Measurements from ENCODE around the gene RHOBTB1. TPM values are rescaled to one million over a fixed set of nuclear protein-coding genes. Genes with fewer than 3 reads are reported as not detected.

Gene RHOBTB1
- total and polyA plus RNA-seq, 2 experiments from 2014 or later: 4.6 to 13.2 TPM

- no peaks in the 10 kb centered on the region for H3K4me1 ChIP-seq (ENCODE audit: insufficient read depth)
- no peak overlapping the region for H3K27ac Mint-ChIP-seq
- no peak overlapping the region for H3K27ac ChIP-seq (ENCODE audit: low read depth)
- H3K4me2 ChIP-seq: no peak overlapping the region
- no peak for ATAC-seq
- no peaks in the 10 kb centered on the region for H3K36me3 ChIP-seq (ENCODE audit: insufficient read depth)
- no peak for DNase-seq (ENCODE audit: low spot score)
- no peak overlapping the region for H3K4me3 Mint-ChIP-seq
- H4K20me1 ChIP-seq (replicated peaks; ENCODE audit: insufficient read depth): no peaks in the 10 kb centered on the region
- no peak for TF ChIP-seq CREB1 (CRISPR knock-in tag; IDR thresholded peaks at IDR 0.05; ENCODE audit: low read depth)
- TF ChIP-seq REST (IDR thresholded peaks at IDR 0.05; ENCODE audit: unreplicated experiment): no peak
- no peak for TF ChIP-seq ZNF331 (CRISPR knock-in tag; IDR thresholded peaks at IDR 0.05; ENCODE audit: low read depth)
- TF ChIP-seq EZH2phosphoT487 (IDR thresholded peaks at IDR 0.05; ENCODE audit: unreplicated experiment): no peak
- no peak for TF ChIP-seq EZH2 (IDR thresholded peaks at IDR 0.05; ENCODE audit: low read depth, unreplicated experiment)
- no peaks in the 10 kb centered on the region for H3K36me3 Mint-ChIP-seq (ENCODE audit: low read depth)
- no peak overlapping the region for H3K4me3 ChIP-seq
- no peak overlapping the region for H2AFZ ChIP-seq
- no peaks in the 10 kb centered on the region for H3K9me3 Mint-ChIP-seq
- H3K27me3 Mint-ChIP-seq (ENCODE audit: insufficient read depth, low read depth, poor library complexity): no peaks in the 10 kb centered on the region
- H3K4me1 Mint-ChIP-seq: no peaks in the 10 kb centered on the region
- no peaks in the 10 kb centered on the region for H3K9me2 ChIP-seq (ENCODE audit: insufficient read depth)
- H3K79me2 ChIP-seq (replicated peaks; ENCODE audit: insufficient read depth): no peaks in the 10 kb centered on the region
- H3K27me3 ChIP-seq (ENCODE audit: insufficient read depth): no peaks in the 10 kb centered on the region
- no peaks in the 10 kb centered on the region for H3F3A ChIP-seq (replicated peaks; ENCODE audit: low read depth)
Observed at GRCh38 chr10:60952846-60953220, 8.8 kb upstream of the RHOBTB1 start.

- Mint-ChIP-seq H3K4me1 (no peaks in the 10 kb centered on the region), H3K4me3 (no peak overlapping the region), H3K27ac (no peak overlapping the region), H3K9me3 (no peaks in the 10 kb centered on the region), H3K27me3 (ENCODE audit: insufficient read depth, low read depth, poor library complexity) (no peaks in the 10 kb centered on the region), H3K36me3 (ENCODE audit: low read depth) (no peaks in the 10 kb centered on the region)
- H3K27me3 ChIP-seq (ENCODE audit: insufficient read depth): no peaks in the 10 kb centered on the region
- H3F3A ChIP-seq (replicated peaks; ENCODE audit: low read depth): no peaks in the 10 kb centered on the region
- no peak for ATAC-seq
- no peaks in the 10 kb centered on the region for H3K79me2 ChIP-seq (replicated peaks; ENCODE audit: insufficient read depth)
- H3K4me1 ChIP-seq (ENCODE audit: insufficient read depth): no peaks in the 10 kb centered on the region
- no peak for DNase-seq (ENCODE audit: low spot score)
- H4K20me1 ChIP-seq (replicated peaks; ENCODE audit: insufficient read depth): no peaks in the 10 kb centered on the region
- H3K4me3 ChIP-seq: no peak overlapping the region
- no peak overlapping the region for H3K4me2 ChIP-seq
- no peaks in the 10 kb centered on the region for H3K36me3 ChIP-seq (ENCODE audit: insufficient read depth)
- no peak overlapping the region for H3K27ac ChIP-seq (ENCODE audit: low read depth)
- H2AFZ ChIP-seq: no peak overlapping the region
- H3K9me2 ChIP-seq (ENCODE audit: insufficient read depth): no peaks in the 10 kb centered on the region
- no peak for TF ChIP-seq ZNF462 (CRISPR knock-in tag; IDR thresholded peaks at IDR 0.05)
- TF ChIP-seq NANOG (IDR thresholded peaks at IDR 0.05; ENCODE audit: borderline replicate concordance): no peak
- TF ChIP-seq ETS1 (IDR thresholded peaks at IDR 0.05): no peak
- TF ChIP-seq EZH2 (IDR thresholded peaks at IDR 0.05; ENCODE audit: low read depth, unreplicated experiment): no peak
- no peak for TF ChIP-seq STAT1 (IDR thresholded peaks at IDR 0.05; ENCODE audit: unreplicated experiment)
Observed at GRCh38 chr10:60952067-60952845, 8.3 kb upstream of the RHOBTB1 start.

Measured in GM23338 (cell line).